Measurements from ENCODE around the gene NFATC2IP.
A peak's percentile ranks its signal among the peaks of the same experiment; 100 is the strongest.
"Not testable (repeated sequence)": the region's sequence is repeated elsewhere in the genome, so short reads cannot be mapped to it uniquely, and the experiment has no call there.

NFATC2IP gene

DNA sequence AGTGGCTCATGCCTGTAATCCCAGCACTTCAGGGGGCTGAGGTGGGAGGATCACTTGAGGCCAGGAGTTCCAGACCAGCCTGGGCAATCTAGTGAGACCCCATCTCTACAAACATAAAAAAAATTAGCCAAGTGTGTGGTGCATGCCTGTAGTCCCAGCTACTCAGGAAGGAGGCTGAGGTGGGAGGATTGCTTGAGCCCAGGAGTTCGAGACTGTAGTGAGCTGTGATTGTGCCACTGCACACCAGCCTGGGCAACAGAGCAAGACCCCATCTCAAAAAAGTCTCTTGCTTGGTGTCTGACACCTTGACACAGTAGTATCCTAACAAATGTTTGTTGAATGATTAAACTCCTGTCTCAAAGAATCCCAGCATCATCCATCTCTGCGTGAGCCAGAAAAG is 19.0 kb downstream of the NFATC2IP start:
- H3K36me3 ChIP-seq (replicated peaks); H3K27me3 ChIP-seq (ENCODE audit: low read depth); H3K4me3 ChIP-seq; H3K9me3 ChIP-seq; H3K4me1 ChIP-seq; DNase-seq (ENCODE audit: low spot score in 2 of 2); in situ Hi-C loops (cut with MboI; ENCODE audit: low sequenced_read_pairs): not testable (repeated sequence)

DNA sequence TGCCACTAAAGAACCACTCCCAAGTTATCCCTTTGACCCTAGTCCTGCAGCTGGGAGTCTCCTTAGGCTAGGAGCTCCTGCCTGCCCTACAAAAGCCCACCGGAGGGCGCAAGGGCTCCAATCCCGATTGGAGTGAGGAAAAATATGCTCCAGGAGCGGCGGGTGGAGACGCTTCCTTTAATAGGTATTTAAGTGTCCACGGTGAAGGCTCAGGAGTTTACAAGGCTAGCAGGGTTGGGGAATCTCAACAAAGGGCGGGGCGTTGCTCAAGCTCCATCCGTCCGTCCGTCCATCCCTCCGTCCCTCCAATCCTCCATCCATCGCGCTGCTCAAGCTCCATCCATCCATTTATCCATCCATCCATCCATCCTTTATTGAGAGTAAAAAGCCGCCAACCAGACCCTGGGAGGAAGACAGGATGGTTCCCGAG is 23.3 kb downstream of the NFATC2IP start:
- Histone ChIP-seq H3K9me3 (no peaks in the 10 kb centered on the region), H3K27me3 (ENCODE audit: low read depth) (no peaks in the 10 kb centered on the region), H3K4me3 (peak overlapping the region; percentile 96), H3K4me1 (peaks cover 3% of the 10 kb centered on the region; the same call in 1 of the 2 replicates), H3K36me3 (replicated peaks) (no peaks in the 10 kb centered on the region)
- DNase-seq (ENCODE audit: low spot score in 2 of 2) = peak; percentile 71 to 81
- in situ Hi-C loops (cut with MboI; ENCODE audit: low sequenced_read_pairs) = no loop called here

DNA sequence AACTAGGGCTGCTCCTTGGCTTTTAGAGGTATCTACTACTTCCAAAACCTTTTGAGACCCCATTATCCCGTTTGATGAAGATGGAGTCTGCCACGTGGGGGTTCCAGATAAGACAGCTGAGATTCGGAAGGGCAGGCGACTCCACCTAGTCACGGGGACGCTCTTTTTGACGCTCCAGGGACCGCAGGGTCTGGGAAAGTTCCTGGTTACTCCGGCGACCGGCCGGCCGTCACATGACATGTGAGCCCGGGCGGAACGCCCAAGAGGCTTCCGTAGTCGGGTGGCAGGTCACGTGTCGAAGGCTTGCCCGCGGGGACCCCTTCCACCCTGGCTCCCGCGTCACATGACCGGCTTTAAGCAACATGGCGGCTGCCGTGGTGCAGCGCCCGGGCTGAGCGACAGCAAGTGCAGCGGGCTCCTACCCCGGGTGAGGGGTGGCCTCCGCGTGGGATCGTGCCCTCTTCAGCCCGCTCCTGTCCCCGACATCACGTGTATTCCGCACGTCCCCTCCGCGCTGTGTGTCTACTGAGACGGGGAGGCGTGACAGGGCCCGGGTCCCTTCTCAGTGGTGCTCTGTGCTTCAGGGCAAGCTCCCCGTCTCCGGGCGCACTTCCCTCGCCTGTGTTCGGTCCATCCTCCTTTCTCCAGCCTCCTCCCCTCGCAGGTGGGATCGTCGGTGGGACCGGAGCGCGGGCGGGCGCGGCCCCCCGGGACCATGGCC is 23.9 kb downstream of the NFATC2IP start, which contains the start of gene SPNS1:
SPNS1 (plus strand) TSS at position 342 of the 721 bp plus-strand sequence; CDS start at position 716, 374 bp downstream.
- no peaks in the 10 kb centered on the region for H3K36me3 ChIP-seq (replicated peaks)
- H3K4me3 ChIP-seq = peak within 1 kb of the TSS; percentile 96
- DNase-seq (ENCODE audit: low spot score in 2 of 2) = peak; percentile 95 to 97
- H3K27me3 ChIP-seq (ENCODE audit: low read depth) = no peaks in the 10 kb centered on the region
- H3K4me1 ChIP-seq = peaks cover 3% of the 10 kb centered on the region; the same call in 1 of the 2 replicates
- H3K9me3 ChIP-seq = no peaks in the 10 kb centered on the region
- in situ Hi-C loops (cut with MboI; ENCODE audit: low sequenced_read_pairs) = no loop called here

DNA sequence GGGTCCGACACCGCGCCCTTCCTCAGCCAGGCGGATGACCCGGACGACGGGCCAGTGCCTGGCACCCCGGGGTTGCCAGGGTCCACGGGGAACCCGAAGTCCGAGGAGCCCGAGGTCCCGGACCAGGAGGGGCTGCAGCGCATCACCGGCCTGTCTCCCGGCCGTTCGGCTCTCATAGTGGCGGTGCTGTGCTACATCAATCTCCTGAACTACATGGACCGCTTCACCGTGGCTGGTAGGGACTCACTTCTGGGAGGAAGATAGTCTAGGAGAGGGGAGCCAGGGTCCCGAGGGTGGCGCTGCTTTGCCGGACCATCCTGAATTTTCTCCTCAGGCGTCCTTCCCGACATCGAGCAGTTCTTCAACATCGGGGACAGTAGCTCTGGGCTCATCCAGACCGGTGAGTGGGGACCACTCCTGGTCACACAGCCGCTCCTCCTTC is 24.4 kb downstream of the NFATC2IP start:
- H3K4me3 ChIP-seq = peak overlapping the region; percentile 96
- H3K9me3 ChIP-seq = no peaks in the 10 kb centered on the region
- peaks cover 3% of the 10 kb centered on the region; the same call in 1 of the 2 replicates for H3K4me1 ChIP-seq
- no peaks in the 10 kb centered on the region for H3K36me3 ChIP-seq (replicated peaks)
- no peaks in the 10 kb centered on the region for H3K27me3 ChIP-seq (ENCODE audit: low read depth)
- in situ Hi-C loops (cut with MboI; ENCODE audit: low sequenced_read_pairs) = no loop called here
- DNase-seq (ENCODE audit: low spot score in 2 of 2) = no peak

DNA sequence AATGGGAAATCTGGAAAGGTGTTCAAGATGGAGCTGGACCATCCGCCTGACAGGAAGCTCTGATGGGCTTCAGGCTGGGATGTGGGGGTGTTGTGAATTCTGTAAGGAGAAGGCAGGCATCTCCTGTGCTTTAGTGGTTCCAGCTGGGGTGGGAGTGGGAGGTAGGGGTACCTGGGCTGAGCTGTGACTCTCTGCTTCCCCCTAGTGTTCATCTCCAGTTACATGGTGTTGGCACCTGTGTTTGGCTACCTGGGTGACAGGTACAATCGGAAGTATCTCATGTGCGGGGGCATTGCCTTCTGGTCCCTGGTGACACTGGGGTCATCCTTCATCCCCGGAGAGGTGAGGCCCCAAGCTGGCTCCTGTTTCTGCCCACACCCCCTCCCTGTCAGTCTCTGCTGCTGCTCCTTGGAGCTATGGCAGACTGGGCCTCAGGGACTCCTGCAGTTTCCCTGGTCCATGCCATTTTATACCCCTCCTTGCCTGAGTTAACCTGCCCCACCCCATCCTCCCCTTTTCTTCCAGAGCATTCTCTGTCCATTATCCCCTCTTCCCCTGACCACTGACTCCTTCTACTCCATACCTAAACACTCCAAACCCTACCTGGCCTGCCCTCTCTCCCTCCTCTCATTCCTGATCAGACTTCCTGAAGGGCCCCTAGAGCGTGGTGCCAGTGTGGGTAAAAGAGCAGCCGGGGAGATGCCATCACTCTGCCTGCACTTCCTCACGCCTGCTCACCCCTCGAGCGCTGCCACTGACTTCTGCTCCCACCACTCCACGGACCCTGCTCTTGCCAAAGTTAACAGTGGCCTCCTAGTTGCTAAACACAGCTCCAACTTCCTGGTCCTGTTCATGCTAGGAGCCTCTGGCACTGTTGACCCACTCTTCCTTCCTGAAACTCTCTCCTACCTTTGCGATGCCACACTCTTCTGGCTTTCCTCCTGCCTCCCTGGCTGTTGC is 27.2 kb downstream of the NFATC2IP start:
- peak in 1 of 2 experiments; percentile 35 for DNase-seq (ENCODE audit: low spot score in 2 of 2)

DNA sequence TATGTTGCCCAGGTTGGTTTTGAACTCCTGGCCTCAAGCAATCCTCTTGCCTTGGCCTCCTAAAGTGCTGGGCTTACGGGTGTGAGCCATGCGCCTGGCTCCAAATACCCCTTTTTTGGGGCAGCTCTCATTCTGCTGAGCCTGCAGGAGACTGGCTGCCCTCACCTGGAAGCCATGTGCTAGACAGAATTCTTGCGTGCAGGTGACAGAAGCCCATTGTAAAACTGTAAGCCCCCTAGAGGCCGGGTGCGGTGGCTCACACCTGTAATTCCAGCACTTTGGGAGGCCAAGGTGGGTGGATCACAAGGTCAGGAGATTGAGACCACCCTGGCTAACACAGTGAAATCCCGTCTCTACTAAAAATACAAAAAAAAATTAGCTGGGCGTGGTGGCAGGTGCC is 29.6 kb downstream of the NFATC2IP start:
- in situ Hi-C loops (cut with MboI; ENCODE audit: low sequenced_read_pairs); H3K9me3 ChIP-seq; DNase-seq (ENCODE audit: low spot score in 2 of 2); H3K36me3 ChIP-seq (replicated peaks); H3K4me3 ChIP-seq; H3K4me1 ChIP-seq; H3K27me3 ChIP-seq (ENCODE audit: low read depth): not testable (repeated sequence)

More for the DNA sequence above, 27.2 kb downstream of the NFATC2IP start:
- H3K27me3 ChIP-seq (ENCODE audit: low read depth) = no peaks in the 10 kb centered on the region
- no peak overlapping the region for H3K4me3 ChIP-seq
- peaks cover 3% of the 10 kb centered on the region; the same call in 1 of the 2 replicates for H3K4me1 ChIP-seq
- in situ Hi-C loops (cut with MboI; ENCODE audit: low sequenced_read_pairs) = no loop called here
- H3K36me3 ChIP-seq (replicated peaks) = peaks cover 7% of the 10 kb centered on the region; the same call in 1 of the 2 replicates
- H3K9me3 ChIP-seq = no peaks in the 10 kb centered on the region

DNA sequence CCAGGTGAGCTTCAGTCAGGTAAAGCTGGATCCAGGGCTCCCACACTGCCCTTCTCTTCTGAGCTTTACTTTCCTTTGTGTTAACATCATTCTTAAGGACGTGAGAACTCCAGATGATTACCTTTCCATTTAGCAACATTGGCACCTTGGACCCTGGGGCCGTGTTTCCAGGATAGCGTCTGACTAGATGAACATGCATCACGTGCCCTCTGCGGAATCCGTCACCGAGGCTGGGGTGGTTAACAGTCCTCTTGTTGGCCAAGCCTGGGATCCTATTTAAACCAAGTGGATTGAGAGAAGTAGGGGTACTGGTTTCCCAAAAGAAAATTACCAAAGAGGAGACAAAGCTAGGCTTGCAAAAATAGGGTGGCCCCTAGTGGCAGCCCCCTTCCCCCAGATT is 30.2 kb downstream of the NFATC2IP start:
- H3K4me3 ChIP-seq = no peak overlapping the region
- peaks cover 7% of the 10 kb centered on the region; the same call in 1 of the 2 replicates for H3K36me3 ChIP-seq (replicated peaks)
- no peak for DNase-seq (ENCODE audit: low spot score in 2 of 2)
- in situ Hi-C loops (cut with MboI; ENCODE audit: low sequenced_read_pairs) = no loop called here
- H3K4me1 ChIP-seq = no peaks in the 10 kb centered on the region
- H3K27me3 ChIP-seq (ENCODE audit: low read depth) = no peaks in the 10 kb centered on the region
- H3K9me3 ChIP-seq = no peaks in the 10 kb centered on the region

DNA sequence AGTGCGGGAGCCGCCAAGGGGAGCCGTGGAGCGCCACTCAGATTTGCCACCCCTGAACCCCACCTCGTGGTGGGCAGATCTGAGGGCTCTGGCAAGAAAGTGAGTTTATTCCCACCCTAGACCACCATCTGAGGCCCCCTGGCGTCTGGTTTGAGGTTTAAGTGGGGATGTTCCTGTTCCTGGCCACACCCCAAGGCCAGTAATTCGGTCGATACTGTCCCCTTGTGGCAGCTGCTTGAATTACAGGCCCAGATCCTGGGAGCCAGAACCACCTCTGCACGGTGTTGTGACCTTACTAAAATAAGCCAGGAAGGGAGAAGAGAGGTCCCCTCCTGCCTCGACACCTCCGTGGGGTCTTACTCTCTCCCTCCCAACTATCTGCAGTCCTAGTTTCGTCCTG is 30.8 kb downstream of the NFATC2IP start:
- in situ Hi-C loops (cut with MboI; ENCODE audit: low sequenced_read_pairs) = no loop called here
- H3K9me3 ChIP-seq = no peaks in the 10 kb centered on the region
- H3K4me3 ChIP-seq = no peak overlapping the region
- H3K27me3 ChIP-seq (ENCODE audit: low read depth) = no peaks in the 10 kb centered on the region
- no peaks in the 10 kb centered on the region for H3K4me1 ChIP-seq
- peak in 1 of 2 experiments; percentile 45 for DNase-seq (ENCODE audit: low spot score in 2 of 2)
- peaks cover 7% of the 10 kb centered on the region; the same call in 1 of the 2 replicates for H3K36me3 ChIP-seq (replicated peaks)

DNA sequence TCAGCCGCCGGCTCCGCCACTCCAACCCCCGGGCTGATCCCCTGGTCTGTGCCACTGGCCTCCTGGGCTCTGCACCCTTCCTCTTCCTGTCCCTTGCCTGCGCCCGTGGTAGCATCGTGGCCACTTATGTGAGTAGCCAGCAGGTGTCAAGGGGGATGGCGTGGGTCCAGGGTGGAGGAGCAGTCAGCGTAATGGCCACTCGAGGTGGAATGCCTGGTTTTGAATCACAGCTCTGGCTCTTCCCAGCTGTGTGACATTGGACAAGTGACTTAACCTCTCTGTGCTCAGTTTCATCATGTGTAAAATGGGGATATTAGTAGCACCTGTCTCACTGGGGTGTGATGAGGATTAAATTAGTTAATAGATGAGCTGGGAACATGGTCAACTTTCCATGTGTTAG is 31.7 kb downstream of the NFATC2IP start:
- Histone ChIP-seq H3K4me1 (no peaks in the 10 kb centered on the region), H3K27me3 (ENCODE audit: low read depth) (no peaks in the 10 kb centered on the region), H3K9me3 (no peaks in the 10 kb centered on the region), H3K36me3 (replicated peaks) (peaks cover 7% of the 10 kb centered on the region; the same call in 1 of the 2 replicates), H3K4me3 (no peak overlapping the region)
- DNase-seq (ENCODE audit: low spot score in 2 of 2) = no peak
- in situ Hi-C loops (cut with MboI; ENCODE audit: low sequenced_read_pairs) = no loop called here

DNA sequence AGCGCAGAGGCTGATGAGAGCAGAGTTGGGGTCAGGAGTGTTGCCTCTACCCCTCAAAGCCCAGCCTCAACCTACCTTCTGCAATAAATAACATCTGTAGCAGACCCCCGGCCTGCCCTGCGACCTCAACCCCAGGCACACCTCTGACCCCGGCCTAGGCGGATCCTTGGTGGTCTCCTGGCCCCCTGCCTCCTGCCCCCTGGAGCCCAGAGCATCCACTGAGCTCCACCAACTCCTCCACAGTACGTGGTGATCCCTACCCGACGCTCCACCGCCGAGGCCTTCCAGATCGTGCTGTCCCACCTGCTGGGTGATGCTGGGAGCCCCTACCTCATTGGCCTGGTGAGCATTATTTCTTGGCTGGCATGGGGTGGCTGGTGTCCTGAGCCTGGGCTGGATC is 32.2 kb downstream of the NFATC2IP start:
- Histone ChIP-seq H3K27me3 (ENCODE audit: low read depth) (no peaks in the 10 kb centered on the region), H3K4me1 (no peaks in the 10 kb centered on the region), H3K9me3 (no peaks in the 10 kb centered on the region), H3K36me3 (replicated peaks) (peaks cover 7% of the 10 kb centered on the region; the same call in 1 of the 2 replicates), H3K4me3 (no peak overlapping the region)
- DNase-seq (ENCODE audit: low spot score in 2 of 2) = no peak
- in situ Hi-C loops (cut with MboI; ENCODE audit: low sequenced_read_pairs) = no loop called here

DNA sequence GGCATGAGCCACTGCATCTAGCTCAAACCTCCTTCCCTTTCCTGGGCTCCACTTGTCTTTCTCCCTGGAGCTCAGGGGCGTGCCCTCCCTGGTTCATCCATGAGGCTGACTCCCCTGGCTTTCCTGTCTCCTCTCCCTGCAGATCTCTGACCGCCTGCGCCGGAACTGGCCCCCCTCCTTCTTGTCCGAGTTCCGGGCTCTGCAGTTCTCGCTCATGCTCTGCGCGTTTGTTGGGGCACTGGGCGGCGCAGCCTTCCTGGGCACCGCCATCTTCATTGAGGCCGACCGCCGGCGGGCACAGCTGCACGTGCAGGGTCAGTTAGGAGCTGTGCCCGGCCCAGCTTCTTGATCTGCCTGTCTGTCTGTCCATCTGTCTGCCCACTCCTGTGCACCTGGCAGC is 32.9 kb downstream of the NFATC2IP start:
- Histone ChIP-seq H3K36me3 (replicated peaks) (peaks cover 7% of the 10 kb centered on the region; the same call in 1 of the 2 replicates), H3K4me1 (no peaks in the 10 kb centered on the region), H3K4me3 (no peak overlapping the region), H3K27me3 (ENCODE audit: low read depth) (no peaks in the 10 kb centered on the region), H3K9me3 (no peaks in the 10 kb centered on the region)
- no peak for DNase-seq (ENCODE audit: low spot score in 2 of 2)
- in situ Hi-C loops (cut with MboI; ENCODE audit: low sequenced_read_pairs) = no loop called here

DNA sequence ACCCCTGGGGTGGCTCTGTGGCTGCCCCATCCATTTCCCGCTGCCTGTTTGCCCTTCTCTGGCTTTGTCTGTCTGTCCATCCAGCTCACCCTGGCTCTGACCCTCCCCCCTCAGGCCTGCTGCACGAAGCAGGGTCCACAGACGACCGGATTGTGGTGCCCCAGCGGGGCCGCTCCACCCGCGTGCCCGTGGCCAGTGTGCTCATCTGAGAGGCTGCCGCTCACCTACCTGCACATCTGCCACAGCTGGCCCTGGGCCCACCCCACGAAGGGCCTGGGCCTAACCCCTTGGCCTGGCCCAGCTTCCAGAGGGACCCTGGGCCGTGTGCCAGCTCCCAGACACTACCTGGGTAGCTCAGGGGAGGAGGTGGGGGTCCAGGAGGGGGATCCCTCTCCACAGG is 33.4 kb downstream of the NFATC2IP start:
- no peaks in the 10 kb centered on the region for H3K9me3 ChIP-seq
- peaks cover 7% of the 10 kb centered on the region; the same call in 1 of the 2 replicates for H3K36me3 ChIP-seq (replicated peaks)
- no peak overlapping the region for H3K4me3 ChIP-seq
- H3K4me1 ChIP-seq = no peaks in the 10 kb centered on the region
- no peak for DNase-seq (ENCODE audit: low spot score in 2 of 2)
- no peaks in the 10 kb centered on the region for H3K27me3 ChIP-seq (ENCODE audit: low read depth)
- in situ Hi-C loops (cut with MboI; ENCODE audit: low sequenced_read_pairs) = no loop called here

DNA sequence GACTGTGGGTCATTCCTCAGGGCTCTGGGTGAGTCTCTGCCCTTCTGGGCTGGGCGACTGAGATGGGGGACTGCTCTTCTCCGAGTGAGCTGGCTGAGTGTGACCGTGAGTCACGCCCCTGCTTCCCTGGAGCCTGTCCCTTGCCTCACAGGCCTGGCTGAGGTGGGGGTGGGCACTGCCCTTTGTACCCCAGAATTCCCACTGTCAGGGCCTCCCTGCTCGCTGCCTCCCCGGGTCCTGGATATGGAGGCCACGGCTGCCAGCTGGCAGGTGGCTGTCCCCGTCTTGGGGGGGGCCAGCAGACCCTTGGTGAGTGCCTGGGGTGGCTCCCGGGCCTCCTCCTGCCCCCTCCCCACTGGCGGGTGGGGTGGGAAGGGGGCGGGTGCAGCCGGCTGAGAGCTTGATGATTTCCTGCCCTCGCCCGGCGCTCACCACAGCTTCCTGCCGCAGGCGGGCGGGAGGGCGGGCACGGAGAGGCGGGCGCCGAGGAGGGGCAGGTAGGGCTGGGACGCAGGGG is 33.9 kb downstream of the NFATC2IP start, which contains the start of gene LAT:
LAT (plus strand) TSS at position 434 of the 517 bp plus-strand sequence. CDS start 366 bp downstream, outside the sequence.
- Histone ChIP-seq H3K36me3 (replicated peaks) (peaks cover 7% of the 10 kb centered on the region; the same call in 1 of the 2 replicates), H3K9me3 (no peaks in the 10 kb centered on the region), H3K27me3 (ENCODE audit: low read depth) (no peaks in the 10 kb centered on the region), H3K4me3 (no peak within 1 kb of the TSS), H3K4me1 (no peaks in the 10 kb centered on the region)
- no peak for DNase-seq (ENCODE audit: low spot score in 2 of 2)
- in situ Hi-C loops (cut with MboI; ENCODE audit: low sequenced_read_pairs) = no loop called here
